Endothelial cell of umbilical vein (primary cell): ENCODE measurements around the gene RBM33. TPM values are rescaled to one million over a fixed set of nuclear protein-coding genes. Genes with fewer than 3 reads are reported as not detected.

Source experiments
- BruUV-seq: library from RNA; stranded (reverse); fragments of 400-500 nt; replicated peaks from 2 replicates; lab custom pipeline; 2021; lab: Mats Ljungman, UMichigan
- CTCF ChIA-PET: fragments of 300-600, 350-600 bp; sonication (Branson Sonifier 250); formaldehyde crosslinking; loops from one replicate; lab custom pipeline; 2021; ENCODE audit warnings: antibody characterized with exemption, inconsistent platforms; lab: Charles Lee
- POLR2A ChIA-PET: fragments of 300-600, 350-600 bp; sonication (Branson Sonifier 250); formaldehyde crosslinking; loops from one replicate; lab custom pipeline; 2021; ENCODE audit warnings: antibody characterized with exemption, inconsistent platforms; lab: Charles Lee
- DNase-seq: peaks from one replicate; pipeline ENCODE4 v3.0.0-alpha.2; 2011; ENCODE audit warnings: low read depth, low spot score
- FAIRE-seq: peaks from 2 replicates; lab custom pipeline; 2011; peaks lifted over from hg19 to GRCh38; lab: Jason Lieb, UNC
- H2AFZ ChIP-seq: 2 replicates; pipeline ENCODE4 v1.6.0; 2012; ENCODE audit warnings: low read depth, low read length, control low read depth, inconsistent platforms
- H3K27ac ChIP-seq: 2 replicates; pipeline ENCODE4 v1.5.1; 2011; ENCODE audit warnings: low read depth, mild to moderate bottlenecking, control low read depth, low read length, moderate library complexity; ENCODE audit not compliant: insufficient read depth
- H3K27me3 ChIP-seq, 2 experiments: 2 replicates each; pipeline versions ENCODE4 v1.6.0 to v1.6.1; 2011; ENCODE audit warnings: low read length in 2 of 2, mixed read lengths in 1 of 2; ENCODE audit not compliant: control insufficient read depth in 2 of 2, insufficient read depth in 2 of 2
- H3K36me3 ChIP-seq, 2 experiments: 2 replicates in 1 of 2; 3 replicates in 1 of 2; pipeline ENCODE4 v1.5.1; 2011; ENCODE audit warnings: low read length in 2 of 2, mild to moderate bottlenecking in 1 of 2, moderate library complexity in 1 of 2; ENCODE audit not compliant: control insufficient read depth in 2 of 2, insufficient read depth in 2 of 2; ENCODE audit errors: extremely low read depth in 1 of 2
- H3K4me1 ChIP-seq: 3 replicates; pipeline ENCODE4 v1.5.1; 2011; ENCODE audit warnings: mild to moderate bottlenecking, low read length; ENCODE audit not compliant: control insufficient read depth, insufficient read depth; ENCODE audit errors: extremely low read depth
- H3K4me2 ChIP-seq: 2 replicates; pipeline ENCODE4 v1.6.1; 2011; ENCODE audit warnings: low read length, control low read depth, mixed read lengths; ENCODE audit not compliant: insufficient read depth
- H3K4me3 ChIP-seq, 3 experiments: fragments of 200-600 bp in 1 of 3; sonication (generic), shearing (Covaris generic) in 1 of 3; replicated peaks in 1 of 3; 2 replicates each; pipeline ENCODE4 v1.5.1; 2011 to 2016; ENCODE audit warnings: control low read depth in 3 of 3, low read length in 3 of 3, mild to moderate bottlenecking in 2 of 3, inconsistent platforms in 1 of 3, low read depth in 1 of 3, moderate library complexity in 1 of 3; ENCODE audit not compliant: insufficient read depth in 1 of 3
- H3K79me2 ChIP-seq: 2 replicates; pipeline ENCODE4 v1.6.0; 2012; ENCODE audit warnings: low read length, inconsistent platforms; ENCODE audit not compliant: control insufficient read depth, insufficient read depth
- H3K9ac ChIP-seq: replicated peaks from 2 replicates; pipeline ENCODE3; 2011; ENCODE audit warnings: low read length, control low read depth; ENCODE audit not compliant: insufficient read depth; ENCODE audit errors: extremely low read depth
- H3K9me1 ChIP-seq: replicated peaks from 3 replicates; pipeline ENCODE4 v1.6.0; 2011; ENCODE audit warnings: mild to moderate bottlenecking, low read length; ENCODE audit not compliant: control insufficient read depth, insufficient read depth; ENCODE audit errors: extremely low read depth
- H3K9me3 ChIP-seq: replicated peaks from 2 replicates; pipeline ENCODE4 v1.5.1; 2012; ENCODE audit warnings: low read length, inconsistent platforms; ENCODE audit not compliant: control insufficient read depth, insufficient read depth
- H4K20me1 ChIP-seq: replicated peaks from 2 replicates; pipeline ENCODE3; 2011; ENCODE audit warnings: mild to moderate bottlenecking, low read length; ENCODE audit not compliant: control insufficient read depth, insufficient read depth; ENCODE audit errors: extremely low read depth
- CTCF ChIP-seq, 2 donors: IDR thresholded peaks; 1 replicate in 1 of 2; 2 replicates in 1 of 2; pipeline ENCODE4 v1.5.1; 2011; ENCODE audit warnings: low read length in 2 of 2, mild to moderate bottlenecking in 2 of 2, moderate library complexity in 2 of 2, control low read depth in 1 of 2, inconsistent platforms in 1 of 2, low read depth in 1 of 2; ENCODE audit not compliant: insufficient read depth in 1 of 2; ENCODE audit errors: extremely low read depth in 1 of 2
- EZH2 ChIP-seq: IDR thresholded peaks from 2 replicates; pipeline ENCODE4 v1.6.1; 2012; ENCODE audit warnings: borderline replicate concordance, low read depth, mild to moderate bottlenecking, moderate library complexity, low read length, inconsistent platforms; ENCODE audit not compliant: severe bottlenecking
- FOS ChIP-seq: IDR thresholded peaks from 2 replicates; pipeline ENCODE4 v1.6.1; 2011; ENCODE audit warnings: mild to moderate bottlenecking, low read length, moderate library complexity, borderline replicate concordance; ENCODE audit not compliant: insufficient read depth
- GATA2 ChIP-seq: IDR thresholded peaks from 2 replicates; pipeline ENCODE4 v1.7.0; 2011; ENCODE audit warnings: low read depth, mild to moderate bottlenecking, moderate library complexity, mixed read lengths, low read length; ENCODE audit not compliant: insufficient read length, insufficient read depth
- JUN ChIP-seq: IDR thresholded peaks from 2 replicates; pipeline ENCODE4 v1.6.1; 2011; ENCODE audit warnings: borderline replicate concordance, low read depth; ENCODE audit not compliant: insufficient read length, insufficient read depth
- MYC ChIP-seq: IDR thresholded peaks from one replicate; pipeline ENCODE4 v1.6.1; 2011; ENCODE audit warnings: mild to moderate bottlenecking, low read depth, low read length
- POLR2A ChIP-seq: IDR thresholded peaks from 2 replicates; pipeline ENCODE4 v1.6.1; 2012; ENCODE audit warnings: low read depth, mild to moderate bottlenecking, control low read depth, low read length
- POLR2AphosphoS5 ChIP-seq: IDR thresholded peaks from 2 replicates; pipeline ENCODE4 v1.6.1; 2012; ENCODE audit warnings: low read depth, mild to moderate bottlenecking, control low read depth, low read length, moderate library complexity; ENCODE audit not compliant: insufficient read depth
- dilution Hi-C: fragments of 300-500 bp; cut with MboI; formaldehyde crosslinking; loops from one replicate; pipeline ENCODE4 v1.15.0; 2019; ENCODE audit warnings: low sequenced_read_pairs; ENCODE audit not compliant: extremely low pct_ligation_motif_present
- intact Hi-C: fragments of 100-400 bp; cut with micrococcal nuclease; formaldehyde crosslinking; loops from one replicate; pipeline ENCODE4 v1.10.0; 2022
- polyA plus RNA-seq, 4 experiments: library from polyadenylated mRNA; depleted of rRNA in 3 of 4; stranded (reverse) in 3 of 4; unstranded in 1 of 4; fragments of >200 nt; gene quantifications; 2 replicates each; pipeline versions ENCODE4 v1.2.1 to v1.2.3, GENCODE V29; 2011 to 2012; ENCODE audit warnings: missing spikeins in 1 of 4
- total RNA-seq: library from RNA; stranded (reverse); gene quantifications from 2 replicates; pipeline ENCODE4 v1.2.3, GENCODE V29; 2021
- TF ChIP-seq, protein P1 (sequence below): IDR thresholded peaks from 2 replicates; pipeline ENCODE4 v1.6.1; 2011; ENCODE audit not compliant: insufficient read depth, insufficient read length

RBM33 gene
- total and polyA plus RNA-seq, 2 donors (not counting 3 experiments of a cell fraction or from before 2014, with no cell fraction given), result 16.2 to 68.2 TPM

- H3K4me1 ChIP-seq, result peaks cover 25% of the 10 kb centered on the region
- peaks cover 11% of the 10 kb centered on the region for H4K20me1 ChIP-seq
- no peak overlapping the region for H3K4me3 ChIP-seq
- peak overlapping the region; percentile 10 for H3K27ac ChIP-seq
- dilution Hi-C loops (no loop called here), intact Hi-C loops (no loop called here)
- H2AFZ ChIP-seq, result no peak overlapping the region
- BruUV-seq, result no TSS peak
- H3K36me3 ChIP-seq, result peaks cover 0 to 2% of the 10 kb centered on the region in 2 experiments
- H3K9ac ChIP-seq, result no peak overlapping the region
- H3K27me3 ChIP-seq, result no peaks in the 10 kb centered on the region
- peaks cover 73% of the 10 kb centered on the region for H3K79me2 ChIP-seq
- POLR2A ChIA-PET, result no interaction called here
- peak; percentile 81 for DNase-seq
- H3K4me2 ChIP-seq, result peak overlapping the region; percentile 12
- no peaks in the 10 kb centered on the region for H3K9me3 ChIP-seq
- CTCF ChIA-PET, result interaction anchor here (0.6 to 1.7 kb wide), 5 partner anchors 10 to 71 kb away, joined by 3 to 7 read pairs (median 3); no protein-coding TSS in a partner anchor
- no peaks in the 10 kb centered on the region for H3K9me1 ChIP-seq
- TF ChIP-seq POLR2AphosphoS5, result no peak
- no peak for TF ChIP-seq CTCF (IDR thresholded peaks at IDR 0.05; ENCODE audit: extremely low read depth in 1 of 2, insufficient read depth in 1 of 2, low read depth in 1 of 2, low read length in 2 of 2)
- no peak for TF ChIP-seq JUN
- TF ChIP-seq POLR2A, result no peak
- TF ChIP-seq FOS, result no peak
- TF ChIP-seq, protein P1, sequence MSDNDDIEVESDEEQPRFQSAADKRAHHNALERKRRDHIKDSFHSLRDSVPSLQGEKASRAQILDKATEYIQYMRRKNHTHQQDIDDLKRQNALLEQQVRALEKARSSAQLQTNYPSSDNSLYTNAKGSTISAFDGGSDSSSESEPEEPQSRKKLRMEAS, result no peak
- no peak for TF ChIP-seq GATA2
- TF ChIP-seq MYC, result no peak
- no peak for TF ChIP-seq EZH2
- FAIRE-seq, result peak; percentile 60
These were observed 25.4 kb downstream of the RBM33 start for GRCh38 chr7:155669717-155670505.
